Measurements from ENCODE around the gene CFAP91. TPM values are rescaled to one million over a fixed set of nuclear protein-coding genes. Genes with fewer than 3 reads are reported as not detected.

CFAP91 gene
- total RNA-seq, 1 donor from 2014 or later = not detected

- DNase-seq (ENCODE audit: low read depth in 2 of 2) = no peak
These were observed 39.1 kb downstream of the CFAP91 start for GRCh38 chr3:119741657-119742590.

GRCh38 chr3:119743921-119744320 is 41.1 kb downstream of the CFAP91 start:
- DNase-seq (ENCODE audit: low read depth in 2 of 2) = no peak

GRCh38 chr3:119745942-119746341 is 43.1 kb downstream of the CFAP91 start:
- DNase-seq (ENCODE audit: low read depth in 2 of 2) = no peak

GRCh38 chr3:119746423-119746822 is 43.6 kb downstream of the CFAP91 start:
- no peak for DNase-seq (ENCODE audit: low read depth in 2 of 2)

- peak in 1 of 2 donors; percentile 10 for DNase-seq (ENCODE audit: low read depth in 2 of 2)
These were observed 44.5 kb downstream of the CFAP91 start for GRCh38 chr3:119747357-119747756.

- DNase-seq (ENCODE audit: low read depth in 2 of 2) = no peak
These were observed 46.2 kb downstream of the CFAP91 start for GRCh38 chr3:119748991-119749390.

GRCh38 chr3:119751423-119751822 is 48.6 kb downstream of the CFAP91 start:
- peak in 1 of 2 donors; percentile 92 for DNase-seq (ENCODE audit: low read depth in 2 of 2)

Other genes with a start within 250 kb of the CFAP91 start
- gene TMEM39A, start 239.4 kb upstream of the CFAP91 start, total RNA-seq = 25.8 and 28.6 TPM in 2 replicates
- gene POGLUT1, start 234.1 kb upstream of the CFAP91 start, total RNA-seq = 10.5 and 14.3 TPM in 2 replicates
- 37.1 and 39.7 TPM in 2 replicates for gene TIMMDC1, start 204.5 kb upstream of the CFAP91 start, total RNA-seq
- gene CD80, start 143.4 kb upstream of the CFAP91 start, total RNA-seq = under 0.01 TPM in 1 of 2 replicates, not detected in the other
- 8.7 and 10.5 TPM in 2 replicates for gene ADPRH, start 123.5 kb upstream of the CFAP91 start, total RNA-seq
- gene PLA1A, start 105.1 kb upstream of the CFAP91 start, total RNA-seq = 5.1 and 11.9 TPM in 2 replicates
- gene POPDC2, start 42.4 kb upstream of the CFAP91 start, total RNA-seq = 0.26 and 0.76 TPM in 2 replicates
- gene COX17, start 25.6 kb upstream of the CFAP91 start, total RNA-seq = 20.7 and 25.4 TPM in 2 replicates
- under 0.01 TPM in 1 of 2 replicates, not detected in the other for gene NR1I2, start 79.1 kb downstream of the CFAP91 start, total RNA-seq

Data from dermis microvascular lymphatic vessel endothelial cell (primary cell).